HG02798 (cell line): ENCODE data around the gene CNPY4.
"Not testable (repeated sequence)": the region's sequence is repeated elsewhere in the genome, so short reads cannot be mapped to it uniquely, and the experiment has no call there.

Experiments used
- ATAC-seq: cut with Tn5 transposase; IDR thresholded peaks from one replicate; pipeline ENCODE4 v1.9.1; 2021; ENCODE audit warnings: mild to moderate bottlenecking; ENCODE audit not compliant: unreplicated experiment, poor library complexity

CNPY4 gene

DNA sequence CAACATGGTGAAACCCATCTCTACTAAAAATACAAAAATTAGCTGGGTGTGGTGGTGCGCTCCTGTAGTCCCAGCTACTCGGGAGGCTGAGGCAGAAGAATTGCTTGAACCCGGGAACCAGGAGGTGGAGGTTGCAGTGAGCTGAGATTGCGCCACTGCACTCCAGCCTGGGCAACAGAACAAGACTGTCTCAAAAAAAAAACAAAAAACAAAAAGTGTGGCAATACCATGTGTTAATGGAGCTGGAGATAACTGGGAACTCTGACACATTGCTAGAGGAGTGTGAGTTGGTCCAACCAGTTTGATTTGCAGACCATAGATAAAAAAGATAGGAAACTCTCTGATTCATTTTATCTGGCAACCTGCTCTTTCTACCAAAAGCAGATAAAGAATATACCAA, 26.9 kb downstream of the CNPY4 start:
- not testable (repeated sequence) for ATAC-seq

DNA sequence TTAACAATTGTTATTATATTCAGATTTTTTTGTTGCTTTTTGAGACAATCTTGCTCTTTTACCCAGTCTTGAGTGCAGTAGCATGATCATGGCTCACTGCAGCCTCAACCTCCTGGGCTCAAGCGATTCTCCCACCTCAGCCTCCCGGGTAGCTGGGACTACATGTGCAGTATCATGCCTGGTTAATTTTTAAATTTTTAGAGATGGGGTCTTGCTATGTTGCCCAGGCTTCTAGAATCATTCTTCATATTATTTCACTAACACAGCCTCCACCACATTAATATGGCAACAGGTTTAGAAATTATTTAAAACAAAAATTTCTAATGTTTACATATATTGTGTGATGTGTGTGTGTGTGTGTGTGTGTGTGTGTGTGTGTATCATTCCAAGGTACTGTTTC, 27.8 kb downstream of the CNPY4 start:
- ATAC-seq = no peak

DNA sequence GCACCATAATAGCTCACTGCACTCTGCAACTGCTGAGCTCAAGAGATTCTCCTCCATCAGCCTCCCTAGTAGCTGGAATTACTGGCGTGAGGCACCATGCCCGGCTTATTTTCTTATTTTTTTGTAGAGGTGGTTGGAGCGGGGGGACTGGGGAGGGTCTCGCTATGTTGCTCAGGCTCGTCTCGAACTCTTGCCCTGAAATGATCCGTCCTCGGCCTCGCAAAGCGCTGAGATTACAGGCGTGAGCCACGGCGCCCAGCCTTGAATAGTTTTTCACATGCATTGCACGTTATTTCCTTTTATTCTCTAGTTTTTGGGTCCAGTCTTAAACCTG, 28.8 kb downstream of the CNPY4 start:
- ATAC-seq = no peak

DNA sequence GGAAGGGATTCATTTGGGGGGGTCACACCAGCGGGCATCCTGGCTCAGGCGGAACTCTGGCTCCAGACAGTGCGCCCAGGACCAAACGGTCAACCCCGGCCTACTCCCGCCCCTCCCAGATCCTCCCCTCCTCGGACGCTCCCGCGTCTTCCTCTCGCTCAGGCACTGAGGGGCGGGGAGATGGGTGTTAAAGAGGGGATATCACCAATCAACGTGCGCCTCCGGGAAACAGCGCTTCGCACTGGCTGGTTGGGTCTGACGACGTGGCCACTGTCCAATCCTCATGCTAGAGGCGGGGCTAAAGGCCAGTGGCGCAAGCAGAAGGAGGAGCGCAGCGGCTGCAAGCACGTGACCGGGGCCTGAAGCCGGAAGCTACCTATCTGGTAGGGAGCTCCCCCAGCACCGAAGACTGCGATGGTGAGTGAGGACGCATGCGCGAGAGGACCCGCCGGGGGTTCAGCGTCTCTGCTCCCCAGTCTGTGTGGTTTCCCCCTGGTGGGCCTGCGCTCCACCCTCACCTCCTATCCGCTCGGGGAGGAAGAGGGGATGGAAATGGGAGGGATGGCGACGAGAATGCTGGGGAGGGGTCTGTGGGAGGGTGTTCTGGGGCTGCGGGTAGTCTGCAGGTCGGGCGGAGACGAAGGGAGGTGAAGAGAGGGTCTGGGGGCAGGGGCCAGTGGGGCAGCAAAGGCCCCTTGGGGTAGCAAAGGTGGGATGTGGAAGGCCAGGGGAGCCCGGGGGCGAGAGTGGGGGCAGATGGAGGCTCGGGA, 29.3 kb downstream of the CNPY4 start, which contains the start of gene LAMTOR4:
Gene LAMTOR4, plus strand, starts transcription at position 360 of the 770 bp plus-strand sequence. Its CDS starts 55 bp downstream, at position 415.
- ATAC-seq = peak; percentile 99

DNA sequence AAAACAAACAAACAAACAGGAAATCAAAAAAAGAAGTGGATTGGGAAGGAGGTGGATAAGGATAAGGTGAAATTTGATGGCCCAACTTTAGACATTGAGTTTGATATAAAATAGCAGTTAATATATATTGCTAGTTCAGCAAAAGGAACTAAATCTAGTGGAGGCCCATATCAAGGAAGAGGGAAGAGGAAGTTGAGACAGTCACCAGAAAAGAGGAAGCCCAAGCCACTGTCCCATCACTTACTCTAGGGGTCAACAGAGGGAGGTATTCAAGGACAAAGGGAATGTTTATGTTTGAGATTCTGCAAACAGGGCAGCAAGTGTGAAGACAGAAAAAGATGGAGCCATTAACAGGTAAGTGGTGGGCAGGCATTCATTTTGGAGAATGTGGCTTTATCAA, 33.0 kb downstream of the CNPY4 start:
- no peak for ATAC-seq

DNA sequence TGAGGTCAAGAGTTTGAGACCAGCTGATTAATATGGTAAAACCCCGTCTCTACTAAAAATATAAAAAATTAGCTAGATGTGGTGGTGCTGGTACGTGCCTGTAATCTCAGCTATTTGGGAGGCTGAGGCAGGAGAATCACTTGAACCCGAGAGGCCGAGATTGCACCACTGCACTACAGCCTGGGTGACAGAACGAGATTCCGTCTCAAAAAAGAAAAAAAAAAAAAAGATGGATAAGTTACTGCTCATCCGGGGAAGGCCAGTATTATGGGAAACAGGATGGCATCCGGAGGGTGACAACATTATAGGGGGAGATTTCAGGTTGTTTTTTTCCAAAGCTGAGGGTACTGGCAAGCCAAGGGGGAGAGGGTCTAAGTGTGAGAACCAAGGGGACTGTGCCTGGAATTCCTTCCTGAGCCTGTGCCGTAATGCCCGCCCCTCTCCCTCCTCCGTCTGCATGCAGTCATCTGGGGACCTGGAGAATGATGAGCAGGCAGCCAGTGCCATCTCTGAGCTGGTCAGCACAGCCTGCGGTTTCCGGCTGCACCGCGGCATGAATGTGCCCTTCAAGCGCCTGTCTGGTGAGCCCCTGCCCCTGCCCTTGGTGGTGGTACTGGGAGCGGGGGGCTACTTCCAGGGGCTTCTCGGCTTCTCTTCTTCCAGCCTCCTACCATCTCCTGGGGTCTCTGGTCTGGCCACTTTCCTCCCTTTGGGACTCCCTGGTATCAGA, 33.7 kb downstream of the CNPY4 start:
- no peak for ATAC-seq

DNA sequence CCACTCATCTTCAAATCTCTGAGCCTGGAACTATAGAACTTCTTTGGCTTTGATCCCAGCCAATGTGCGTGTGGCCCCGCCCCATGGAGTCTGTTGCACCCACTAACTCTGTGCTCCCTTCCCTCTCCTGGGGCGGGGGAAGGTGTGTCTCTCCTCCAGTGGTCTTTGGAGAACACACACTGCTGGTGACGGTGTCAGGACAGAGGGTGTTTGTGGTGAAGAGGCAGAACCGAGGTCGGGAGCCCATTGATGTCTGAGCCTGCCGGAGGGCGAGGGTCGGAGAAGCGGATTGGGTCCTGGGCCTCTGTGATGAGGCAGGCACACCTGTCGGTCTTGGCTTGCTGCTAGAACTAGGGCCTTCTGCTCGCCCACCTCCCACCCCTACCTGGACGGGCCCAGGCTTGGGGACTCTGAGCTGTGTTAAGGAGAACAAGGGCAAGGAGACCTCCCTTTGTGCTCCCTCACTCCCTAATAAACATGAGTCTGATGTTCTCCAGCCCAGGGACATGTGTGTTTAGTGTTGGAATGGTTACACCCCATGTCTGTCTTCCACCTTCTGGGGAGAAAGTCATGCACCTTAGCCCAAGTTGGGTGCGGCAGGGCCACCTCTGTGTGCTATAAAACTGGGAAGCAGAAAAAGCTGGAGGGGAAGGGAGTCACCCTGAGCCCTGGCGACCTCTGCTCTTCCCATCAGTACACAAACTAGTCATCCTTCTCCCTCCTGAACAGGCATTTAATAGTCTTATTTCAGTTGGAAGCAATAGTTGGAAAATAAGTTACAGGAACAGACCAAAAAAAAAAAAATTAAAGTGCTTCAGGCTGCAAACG, 34.5 kb downstream of the CNPY4 start:
- ATAC-seq = no peak

DNA sequence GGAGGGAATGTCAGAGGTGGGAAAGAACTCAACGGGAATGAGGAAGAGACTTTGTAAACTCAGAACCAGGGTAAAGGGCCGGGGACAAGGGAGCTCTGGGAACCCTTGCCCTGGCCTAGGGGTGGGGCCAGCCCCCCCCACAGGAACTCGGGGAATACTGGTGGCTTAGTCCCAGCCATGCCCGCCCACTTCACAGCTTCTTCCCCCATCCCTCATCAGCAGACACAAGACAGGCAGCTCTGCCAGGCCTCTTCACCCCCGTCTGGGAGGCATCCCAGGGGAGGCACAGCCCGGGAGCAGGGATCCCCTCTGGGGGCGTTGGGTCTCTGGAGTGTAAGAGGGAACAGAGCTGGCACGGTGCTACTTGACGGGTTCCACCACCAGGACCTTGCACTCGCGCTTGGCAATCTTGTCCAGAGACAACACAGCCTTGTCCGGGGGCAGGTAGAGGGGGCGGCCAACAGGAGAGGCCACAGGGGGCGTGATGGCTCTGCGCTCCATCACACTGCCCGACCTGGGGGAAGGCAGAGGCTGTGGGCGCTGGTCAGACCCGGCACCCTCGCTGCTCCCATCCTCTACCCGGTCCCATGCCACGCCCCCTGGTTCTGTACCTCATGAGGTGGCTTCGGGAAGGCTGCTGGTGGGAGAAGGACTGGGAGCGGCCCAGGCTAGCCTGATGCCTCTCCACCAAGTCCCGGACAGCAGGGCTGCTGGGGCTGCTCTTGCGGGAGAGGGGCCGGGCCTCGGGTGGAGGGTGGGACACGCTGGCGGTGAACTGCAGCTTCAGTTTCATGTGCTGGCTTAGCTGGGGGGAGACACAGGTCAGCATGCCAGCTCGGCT, 35.4 kb downstream of the CNPY4 start:
- ATAC-seq = no peak

DNA sequence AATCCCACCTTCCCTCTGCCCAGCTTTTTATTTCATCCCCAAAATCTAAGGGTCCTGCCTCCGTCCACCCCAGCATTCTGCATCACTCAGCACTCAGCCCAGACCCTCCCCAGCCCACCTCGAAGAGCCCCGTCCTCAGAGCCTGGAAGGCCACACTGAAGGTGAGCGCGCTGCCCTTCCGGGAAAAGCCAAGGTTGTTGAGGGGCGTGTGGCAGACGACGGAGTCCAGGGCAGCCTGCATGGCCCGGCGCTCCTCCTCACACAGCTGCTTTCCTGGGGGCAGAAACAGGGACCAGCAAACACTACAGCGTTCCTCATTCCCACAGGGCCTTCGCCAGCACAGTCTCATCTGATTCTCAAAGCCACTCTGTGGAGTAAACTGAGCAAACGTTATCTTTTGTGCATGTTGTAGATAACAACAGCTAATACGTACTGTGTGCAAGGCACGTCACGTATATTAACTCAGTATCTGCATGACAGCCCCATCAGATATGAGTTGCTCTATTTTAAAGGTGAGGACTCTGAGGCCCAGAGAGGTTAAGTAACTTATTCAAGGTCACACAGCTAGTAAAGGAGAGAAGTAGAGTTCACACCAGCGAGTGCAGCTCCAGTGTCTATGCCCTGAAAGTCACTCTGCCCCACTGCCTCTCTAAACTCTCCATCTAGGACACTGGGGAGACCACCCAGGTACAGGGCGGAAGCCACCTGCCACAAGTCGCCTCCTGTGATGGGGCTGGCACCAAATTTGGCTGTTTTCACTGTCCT, 36.3 kb downstream of the CNPY4 start:
- ATAC-seq = no peak

DNA sequence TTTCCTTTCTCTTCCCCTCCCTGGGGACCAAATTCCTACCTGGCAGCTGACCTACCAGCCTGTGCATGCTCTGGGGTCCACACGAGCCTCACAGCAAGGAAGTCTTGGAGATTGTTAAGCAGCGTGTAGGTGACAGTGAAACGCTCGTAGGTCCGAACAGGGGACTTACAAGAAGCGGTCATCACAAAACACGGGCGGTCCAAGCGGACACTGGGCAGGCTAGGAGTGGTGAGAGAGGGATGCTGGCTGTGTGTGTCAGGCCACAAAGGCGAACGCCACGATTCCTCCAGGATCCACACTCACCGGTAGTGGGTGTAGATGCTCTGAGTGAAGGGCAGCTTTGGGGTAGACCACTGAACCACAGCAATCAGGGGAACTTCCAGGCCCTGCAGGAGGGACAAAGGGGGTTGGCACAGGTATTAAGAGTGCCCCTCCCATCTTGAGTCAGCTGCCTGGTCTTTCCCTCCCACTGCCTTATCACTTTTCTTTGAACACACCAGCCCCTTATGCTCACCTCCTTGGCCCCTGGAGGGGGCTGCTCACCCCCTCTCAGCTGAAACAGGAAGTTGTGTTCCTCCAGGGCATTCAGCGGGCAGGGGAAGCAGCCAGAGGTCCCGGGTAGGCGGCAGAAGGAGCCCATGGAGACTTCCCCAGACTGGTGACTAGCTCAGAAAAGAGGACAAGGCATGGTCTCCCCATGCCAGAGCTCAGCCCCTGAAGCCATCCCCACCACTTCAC, 37.1 kb downstream of the CNPY4 start:
- no peak for ATAC-seq

DNA sequence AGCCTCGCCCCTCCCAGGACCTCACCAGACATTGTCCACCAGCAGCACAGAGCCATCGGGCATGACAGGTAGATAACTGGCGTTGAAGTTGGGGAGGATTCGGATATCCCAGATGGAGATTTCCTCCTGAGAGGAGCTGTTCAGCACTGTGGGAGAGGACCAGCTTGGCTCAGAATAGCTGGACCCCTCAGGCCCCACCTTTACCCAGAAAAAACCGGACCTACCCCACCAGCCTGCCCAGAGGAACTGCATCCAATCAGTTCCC, 37.6 kb downstream of the CNPY4 start:
- ATAC-seq = no peak

DNA sequence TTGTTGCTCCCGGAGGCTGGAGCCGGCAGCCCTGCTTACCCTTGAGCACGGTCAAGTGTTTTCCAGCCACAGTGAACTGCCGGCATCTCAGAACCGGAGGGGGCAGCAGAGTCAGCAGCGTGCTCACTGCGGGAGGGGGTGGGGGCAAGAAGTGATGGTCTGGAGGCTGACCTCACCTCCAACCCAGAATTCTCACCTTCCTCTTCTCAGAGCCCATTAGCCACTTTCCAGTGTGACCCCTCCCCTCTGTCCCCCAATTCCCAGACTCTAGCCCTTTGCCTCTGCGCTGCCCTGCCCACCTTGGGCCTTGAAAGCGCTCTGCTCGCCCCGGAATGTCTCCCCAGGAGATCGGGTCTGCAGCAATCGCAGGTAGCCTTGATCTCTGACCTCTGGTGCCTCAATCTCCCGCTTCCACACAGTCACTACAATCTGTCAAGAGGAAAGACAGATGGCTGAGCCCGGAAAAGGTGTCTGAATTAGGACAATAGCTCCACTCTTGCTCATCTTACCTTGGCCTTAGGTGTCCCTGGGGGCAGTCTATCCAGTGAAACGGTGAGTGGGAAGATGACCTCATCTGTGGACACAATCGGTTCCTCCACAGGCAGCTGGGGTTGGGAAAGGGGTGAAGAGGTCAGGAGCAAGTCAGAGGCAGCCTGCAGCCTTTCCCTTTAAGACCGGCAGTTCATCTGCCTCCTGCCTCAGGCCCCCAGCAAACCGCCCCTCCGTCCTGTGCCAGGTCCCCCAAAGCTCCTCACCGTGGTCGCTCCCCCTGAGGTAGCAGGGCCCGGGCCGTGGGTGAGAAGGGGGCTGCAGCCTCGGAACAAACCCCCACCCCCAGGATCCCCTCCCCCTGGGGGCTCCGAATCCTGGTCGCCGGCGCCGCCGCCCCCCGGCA, 38.1 kb downstream of the CNPY4 start:
- ATAC-seq = no peak

DNA sequence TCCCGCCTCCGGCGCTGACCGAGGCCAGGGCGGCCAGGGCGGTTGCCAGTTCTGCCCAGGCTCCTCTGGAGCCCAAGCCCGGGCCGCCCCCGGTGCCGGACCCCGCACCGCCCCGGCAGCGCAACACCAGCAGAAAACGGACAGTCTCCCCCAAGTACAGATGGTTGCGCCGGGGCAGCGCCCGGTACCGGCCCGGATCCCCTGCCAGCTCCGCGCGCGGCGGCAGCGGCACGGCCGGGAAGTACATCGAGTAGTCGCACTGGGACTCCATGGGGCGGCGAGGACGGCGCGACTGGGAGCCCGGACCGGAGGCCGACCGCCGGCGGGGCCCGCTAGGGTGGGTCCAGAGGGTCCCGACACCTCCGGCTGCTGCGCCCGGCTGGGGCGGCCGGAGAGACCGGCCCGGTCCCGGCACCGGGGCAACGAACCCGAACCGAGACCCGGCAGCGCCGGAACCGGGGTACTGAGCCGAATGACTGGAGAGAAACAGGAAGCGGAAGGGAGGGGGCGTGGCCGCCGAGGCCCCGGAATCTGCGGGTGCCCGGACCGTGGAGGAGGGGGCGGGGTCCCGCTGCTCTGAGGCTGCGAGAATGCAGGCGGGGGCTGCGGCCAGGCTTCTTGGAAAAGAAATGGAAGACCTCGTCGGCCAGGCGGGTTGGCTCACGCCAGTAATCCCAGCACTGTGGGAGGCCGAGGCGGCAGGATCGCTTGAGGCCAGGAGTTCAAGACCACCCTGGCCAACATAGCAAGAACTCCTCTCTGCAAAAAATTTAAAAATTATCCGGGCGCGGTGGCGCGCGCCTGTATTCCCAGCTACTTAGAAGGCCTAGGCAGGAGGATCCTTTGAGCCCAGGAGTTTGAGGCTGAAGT, 39.0 kb downstream of the CNPY4 start, which contains the start of gene TRAPPC14:
Gene TRAPPC14, minus strand, starts transcription at position 495 of the 870 bp plus-strand sequence. Its CDS starts 224 bp downstream, at position 271.
- peak; percentile 90 for ATAC-seq

DNA sequence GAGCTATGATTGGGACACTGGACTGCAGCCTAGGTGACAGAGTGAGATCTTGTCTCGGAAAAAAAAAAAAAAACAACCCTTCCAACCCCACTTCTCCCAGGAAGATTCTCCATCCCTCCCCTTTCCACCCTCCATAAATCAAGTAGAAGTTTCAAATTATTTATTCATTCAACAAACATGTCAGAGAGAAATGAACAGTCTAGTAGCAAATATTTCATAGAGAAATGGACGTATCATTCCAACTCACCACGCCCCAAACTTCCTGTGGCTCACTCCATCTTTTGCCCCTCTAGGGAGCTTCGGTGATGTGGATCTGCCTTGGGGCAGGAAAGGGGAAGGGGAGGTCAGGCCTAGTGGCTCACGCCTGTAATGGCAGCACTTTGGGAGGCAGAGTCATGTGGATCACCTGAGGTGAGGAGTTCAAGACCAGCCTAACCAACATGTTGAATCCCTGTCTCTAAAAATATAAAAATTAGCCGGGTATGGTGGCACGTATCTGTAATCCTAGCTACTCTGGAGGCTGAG, 39.7 kb downstream of the CNPY4 start:
- ATAC-seq = no peak

DNA sequence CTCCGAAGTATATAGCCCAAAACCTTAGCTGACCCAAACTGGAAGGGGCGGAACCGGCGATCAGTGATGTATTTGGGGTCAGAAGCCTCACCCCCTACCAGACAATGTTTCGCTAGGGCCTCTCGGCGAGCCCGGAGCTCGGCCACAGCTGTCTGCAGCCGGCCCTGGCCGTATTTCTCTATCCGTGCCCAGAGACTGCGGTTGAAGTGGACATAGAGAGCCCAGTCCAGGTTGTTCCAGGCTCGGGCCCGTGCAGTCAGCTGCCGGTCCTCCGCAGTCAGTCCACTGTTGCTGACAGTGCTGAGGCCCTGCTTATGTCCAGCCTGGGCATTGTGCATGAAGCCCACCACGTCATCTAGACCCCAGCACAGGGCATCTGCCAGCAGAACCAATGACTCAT, 40.6 kb downstream of the CNPY4 start:
- no peak for ATAC-seq

DNA sequence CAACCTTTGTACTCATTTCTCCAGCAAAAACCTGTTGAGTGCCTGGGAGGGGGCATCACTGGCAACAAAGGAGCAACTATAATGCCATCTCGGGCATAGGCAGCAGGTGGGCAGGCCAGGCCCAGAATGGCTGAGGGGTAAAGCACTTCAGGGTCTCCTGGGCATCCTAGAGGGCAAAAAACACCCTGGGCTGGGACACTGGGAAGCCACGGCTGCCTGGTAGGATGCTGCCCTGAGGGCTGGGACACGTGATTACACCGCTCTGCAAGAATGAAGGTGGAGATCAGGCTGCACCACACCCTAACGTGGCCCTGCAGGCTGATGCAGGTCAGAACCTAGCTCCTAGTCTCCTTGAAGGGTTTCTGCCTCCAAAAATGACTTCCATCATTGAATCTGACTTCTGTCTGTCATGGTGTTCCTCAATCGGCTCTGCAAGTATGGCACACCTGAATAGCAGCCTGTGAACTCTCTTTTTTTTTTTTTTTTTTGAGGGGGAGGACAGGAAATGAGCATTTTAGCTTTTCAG, 43.6 kb downstream of the CNPY4 start:
- ATAC-seq = no peak
